ENCODE results near the gene TMED3.

The TMED3 gene

GRCh38 chr15:79310985-79311900 lies at the start of gene TMED3:
TMED3 (plus strand) TSS chr15:79311112; CDS start chr15:79311250, 138 bp downstream.
- no peak for TF ChIP-seq ZNF274 (IDR thresholded peaks at IDR 0.05; ENCODE audit: low read depth, low read length)
- peak within 1 kb of the TSS; percentile 97 for H3K4me3 ChIP-seq (ENCODE audit: low read length)

DNA sequence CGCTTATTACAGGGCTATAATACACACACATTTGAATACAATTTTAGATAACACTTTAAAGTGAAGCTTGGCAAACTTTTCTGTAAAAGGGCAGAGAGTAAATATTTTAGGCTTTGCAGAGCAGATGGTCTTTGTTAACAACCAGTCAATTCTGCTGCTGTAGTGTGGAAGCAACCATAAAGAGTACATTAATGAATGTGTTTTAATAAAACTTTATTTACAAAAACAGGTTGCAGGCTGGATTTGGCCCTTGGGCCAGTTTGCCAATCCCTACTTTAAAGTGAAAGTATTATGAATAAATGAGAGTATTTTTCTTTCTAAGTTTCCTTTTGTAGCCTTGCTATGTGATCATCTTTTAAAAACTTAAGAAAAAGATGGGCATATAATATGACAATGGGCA lies 49.1 kb upstream of the TMED3 start:
- no peak overlapping the region for H3K4me3 ChIP-seq (ENCODE audit: low read length)
- TF ChIP-seq ZNF274 (IDR thresholded peaks at IDR 0.05; ENCODE audit: low read depth, low read length) = no peak

DNA sequence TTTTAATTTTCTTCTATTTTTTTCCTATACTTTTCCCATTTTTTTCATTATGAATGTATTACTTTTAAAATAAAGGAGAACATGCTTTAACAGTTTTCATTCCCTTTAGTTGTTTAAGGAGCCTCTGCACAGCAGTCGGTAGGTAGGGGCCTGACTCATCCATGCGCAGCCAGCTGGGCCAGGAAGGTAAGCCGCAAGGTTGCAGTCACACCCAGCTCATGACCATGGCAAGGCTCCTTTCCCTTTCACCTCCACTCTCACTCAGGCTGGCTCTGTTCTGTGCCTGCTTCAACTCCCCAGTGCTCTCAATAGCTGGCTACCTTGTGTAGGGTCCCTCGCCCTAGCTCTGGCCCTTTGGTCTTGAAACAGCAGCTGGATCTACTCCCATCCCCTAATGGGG lies 45.7 kb upstream of the TMED3 start:
- no peak for TF ChIP-seq ZNF274 (IDR thresholded peaks at IDR 0.05; ENCODE audit: low read depth, low read length)
- no peak overlapping the region for H3K4me3 ChIP-seq (ENCODE audit: low read length)

DNA sequence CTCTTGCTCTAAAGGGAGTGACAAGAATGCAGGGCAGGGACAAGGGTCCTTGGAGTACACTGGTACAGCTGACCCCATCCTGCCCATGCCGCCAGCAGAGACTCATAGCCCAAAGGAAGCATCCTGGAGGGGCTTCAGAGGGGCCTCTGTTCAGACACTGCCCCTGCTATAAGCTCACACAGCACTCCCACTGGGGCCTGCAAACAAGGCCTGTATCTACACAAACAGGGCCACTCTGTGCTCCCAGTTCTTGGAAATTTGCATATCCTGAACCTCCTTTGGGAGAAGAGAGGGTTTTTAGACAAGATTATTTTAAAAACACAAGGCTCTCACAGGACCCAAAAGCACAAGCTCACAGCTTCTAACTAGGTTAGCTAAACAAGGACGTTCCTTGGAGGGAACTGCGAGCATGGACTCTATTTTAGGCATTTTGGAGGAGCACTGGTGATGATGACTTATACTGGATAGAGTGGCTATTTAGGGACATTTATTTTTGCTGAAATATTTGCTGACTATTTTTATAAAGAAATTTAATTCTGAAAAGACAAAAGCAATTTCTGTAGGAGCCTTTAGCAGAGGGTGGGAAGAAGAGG lies 44.8 kb upstream of the TMED3 start:
- H3K4me3 ChIP-seq (ENCODE audit: low read length) = no peak overlapping the region
- no peak for TF ChIP-seq ZNF274 (IDR thresholded peaks at IDR 0.05; ENCODE audit: low read depth, low read length)

DNA sequence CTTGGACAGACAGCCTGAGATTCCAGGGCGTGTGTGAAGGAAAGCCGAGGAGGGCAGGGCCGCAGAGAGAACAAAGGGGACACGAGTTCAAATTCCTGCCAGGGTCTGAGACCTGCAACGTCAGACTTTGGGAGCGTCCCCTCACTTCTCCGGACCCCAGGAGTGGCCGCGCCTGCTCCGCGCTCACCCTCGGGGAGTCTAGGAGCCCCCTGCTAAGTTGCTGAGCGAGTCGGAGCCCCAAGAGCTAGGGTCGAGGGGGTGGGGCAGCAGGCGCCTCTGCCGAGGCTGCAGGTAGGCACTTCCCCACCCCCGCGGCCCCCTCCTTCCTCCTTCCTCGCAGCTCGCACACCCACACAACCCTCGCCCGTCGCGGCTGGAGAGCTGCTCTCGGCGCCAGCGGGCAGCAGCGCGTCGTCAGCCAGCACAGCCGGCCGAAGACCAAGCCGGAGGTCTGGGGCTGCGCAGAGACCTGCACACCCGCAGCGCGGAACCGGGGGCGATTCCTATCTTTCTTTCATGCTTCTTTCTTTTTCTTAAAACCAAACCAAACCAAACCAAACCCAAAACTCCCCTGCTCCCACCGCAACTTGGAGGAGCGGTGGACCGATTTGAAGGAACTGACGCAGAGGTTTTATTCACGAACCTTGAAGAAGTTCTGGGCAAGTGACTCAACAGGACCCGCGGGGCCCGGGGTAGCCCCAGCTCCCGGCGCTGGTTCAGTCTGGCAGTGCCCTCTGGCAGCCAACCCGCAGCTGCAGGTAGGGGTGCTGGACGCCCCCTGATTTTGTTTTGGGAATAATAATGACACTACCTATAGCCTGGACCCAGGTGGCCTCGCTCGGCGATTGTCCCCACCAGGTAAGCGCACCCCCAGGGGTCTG lies 28.3 kb upstream of the TMED3 start, which contains the start of gene ANKRD34C:
Gene ANKRD34C (plus strand): TSS at position 352 of the 881 bp plus-strand sequence. CDS start 10,563 bp downstream, outside the sequence.
- no peak for TF ChIP-seq ZNF274 (IDR thresholded peaks at IDR 0.05; ENCODE audit: low read depth, low read length)
- no peak within 1 kb of the TSS for H3K4me3 ChIP-seq (ENCODE audit: low read length)

- no peak overlapping the region for H3K4me3 ChIP-seq (ENCODE audit: low read length)
- TF ChIP-seq ZNF274 (IDR thresholded peaks at IDR 0.05; ENCODE audit: low read depth, low read length) = no peak
Observed at GRCh38 chr15:79283252-79284048, 27.5 kb upstream of the TMED3 start.

GRCh38 chr15:79290642-79291275 lies 20.2 kb upstream of the TMED3 start:
- TF ChIP-seq ZNF274 (IDR thresholded peaks at IDR 0.05; ENCODE audit: low read depth, low read length) = no peak
- H3K4me3 ChIP-seq (ENCODE audit: low read length) = no peak overlapping the region

GRCh38 chr15:79292011-79292410 lies 18.9 kb upstream of the TMED3 start:
- no peak for TF ChIP-seq ZNF274 (IDR thresholded peaks at IDR 0.05; ENCODE audit: low read depth, low read length)
- H3K4me3 ChIP-seq (ENCODE audit: low read length) = no peak overlapping the region

GRCh38 chr15:79294075-79294474 lies 16.8 kb upstream of the TMED3 start:
- H3K4me3 ChIP-seq (ENCODE audit: low read length) = no peak overlapping the region
- TF ChIP-seq ZNF274 (IDR thresholded peaks at IDR 0.05; ENCODE audit: low read depth, low read length) = no peak

DNA sequence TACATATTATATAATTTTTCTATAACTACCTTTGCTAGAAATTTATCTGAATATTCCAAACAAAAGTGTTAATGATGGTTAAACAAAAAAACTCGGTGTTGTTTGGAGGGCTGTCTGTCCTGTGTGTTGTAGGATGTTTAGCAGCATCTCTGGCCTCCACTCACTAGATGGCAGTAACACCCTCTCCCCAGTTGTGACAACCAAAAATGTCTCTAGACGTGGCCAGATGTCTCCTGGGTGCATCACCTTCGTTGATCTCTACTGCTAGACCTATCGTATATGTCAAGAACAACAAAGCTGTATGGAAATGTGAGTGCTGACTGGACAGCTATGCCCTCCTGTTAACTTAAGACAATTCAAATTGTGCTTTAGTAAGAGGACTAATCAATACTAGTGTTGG lies 14.3 kb upstream of the TMED3 start:
- no peak overlapping the region for H3K4me3 ChIP-seq (ENCODE audit: low read length)
- TF ChIP-seq ZNF274 (IDR thresholded peaks at IDR 0.05; ENCODE audit: low read depth, low read length) = no peak

DNA sequence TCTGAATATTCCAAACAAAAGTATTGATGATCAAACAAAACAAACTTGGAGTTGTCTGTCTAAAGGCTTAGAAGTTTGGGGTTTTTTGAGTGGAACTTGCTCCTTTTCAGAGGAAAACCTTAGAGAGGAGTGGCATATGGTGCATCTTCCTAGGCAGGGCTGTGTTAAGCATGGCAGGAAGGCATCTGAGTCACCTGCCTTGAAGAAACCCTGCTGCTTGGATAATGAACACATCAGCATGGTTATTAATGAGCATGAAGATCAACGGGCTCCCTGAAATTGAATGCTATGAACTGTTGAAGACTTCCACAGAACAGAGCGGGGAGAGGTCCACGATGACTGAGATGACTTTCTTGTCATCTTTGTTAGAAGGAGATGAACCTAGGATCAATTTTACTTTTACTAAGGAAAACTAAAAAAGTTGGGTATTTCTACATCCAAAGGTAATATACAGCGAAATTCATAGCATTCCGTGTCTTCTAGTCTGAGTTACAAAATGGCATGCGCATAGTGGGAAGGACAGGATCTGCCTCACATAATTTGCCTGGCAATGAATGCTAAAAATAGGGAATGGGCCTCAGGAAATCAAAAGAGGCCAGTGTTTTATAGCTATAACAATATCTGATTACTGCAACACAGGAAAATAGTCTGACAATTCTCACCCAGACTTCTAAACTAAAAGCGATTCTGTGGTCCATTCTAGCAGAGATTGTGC lies 11.6 kb upstream of the TMED3 start:
- H3K4me3 ChIP-seq (ENCODE audit: low read length) = no peak overlapping the region
- TF ChIP-seq ZNF274 (IDR thresholded peaks at IDR 0.05; ENCODE audit: low read depth, low read length) = no peak

- no peak for TF ChIP-seq ZNF274 (IDR thresholded peaks at IDR 0.05; ENCODE audit: low read depth, low read length)
Observed at GRCh38 chr15:79299841-79300235, 11.1 kb upstream of the TMED3 start.

More at GRCh38 chr15:79299841-79300235, 11.1 kb upstream of the TMED3 start:
- no peak overlapping the region for H3K4me3 ChIP-seq (ENCODE audit: low read length)

Measured in GM08714 (cell line).